Chondrocyte (in vitro differentiated cells): ENCODE measurements around the gene RTN4RL1. TPM values are rescaled to one million over a fixed set of nuclear protein-coding genes. Genes with fewer than 3 reads are reported as not detected.

ENCODE experiments used
- DNase-seq: peaks from one replicate; pipeline ENCODE4 v3.0.0; 2021; ENCODE audit warnings: mixed read lengths, low spot score
- H3K27ac Mint-ChIP-seq: one replicate; pipeline ENCODE4 v1.8.0; 2021; ENCODE audit warnings: mild to moderate bottlenecking, moderate library complexity, mixed read lengths; ENCODE audit not compliant: unreplicated experiment
- H3K27me3 Mint-ChIP-seq: 2 replicates; pipeline ENCODE4 v1.8.0; 2021; ENCODE audit warnings: low read depth, mixed read lengths
- H3K36me3 Mint-ChIP-seq: 2 replicates; pipeline ENCODE4 v1.8.0; 2021; ENCODE audit warnings: low read depth, mixed read lengths
- H3K4me1 Mint-ChIP-seq: 2 replicates; pipeline ENCODE4 v1.8.0; 2021; ENCODE audit warnings: low read depth, mild to moderate bottlenecking, mixed read lengths
- H3K4me3 Mint-ChIP-seq: one replicate; pipeline ENCODE4 v1.8.0; 2021; ENCODE audit warnings: mild to moderate bottlenecking, moderate library complexity, mixed read lengths; ENCODE audit not compliant: unreplicated experiment
- H3K9me3 Mint-ChIP-seq: 2 replicates; pipeline ENCODE4 v1.8.0; 2021; ENCODE audit warnings: low read depth, mixed read lengths
- total RNA-seq: library from RNA; stranded (reverse); gene quantifications from 3 replicates; pipeline ENCODE4 v1.2.1, GENCODE V29; 2021
- TF ChIP-seq, protein P1 (sequence below): fragments of 200-600 bp; sonication (generic); IDR thresholded peaks from 2 replicates; pipeline ENCODE4 v1.5.0; 2021; ENCODE audit warnings: antibody characterized with exemption, mild to moderate bottlenecking, moderate library complexity

The RTN4RL1 gene
- total RNA-seq, 1 donor from 2014 or later, result 0.47 TPM

DNA sequence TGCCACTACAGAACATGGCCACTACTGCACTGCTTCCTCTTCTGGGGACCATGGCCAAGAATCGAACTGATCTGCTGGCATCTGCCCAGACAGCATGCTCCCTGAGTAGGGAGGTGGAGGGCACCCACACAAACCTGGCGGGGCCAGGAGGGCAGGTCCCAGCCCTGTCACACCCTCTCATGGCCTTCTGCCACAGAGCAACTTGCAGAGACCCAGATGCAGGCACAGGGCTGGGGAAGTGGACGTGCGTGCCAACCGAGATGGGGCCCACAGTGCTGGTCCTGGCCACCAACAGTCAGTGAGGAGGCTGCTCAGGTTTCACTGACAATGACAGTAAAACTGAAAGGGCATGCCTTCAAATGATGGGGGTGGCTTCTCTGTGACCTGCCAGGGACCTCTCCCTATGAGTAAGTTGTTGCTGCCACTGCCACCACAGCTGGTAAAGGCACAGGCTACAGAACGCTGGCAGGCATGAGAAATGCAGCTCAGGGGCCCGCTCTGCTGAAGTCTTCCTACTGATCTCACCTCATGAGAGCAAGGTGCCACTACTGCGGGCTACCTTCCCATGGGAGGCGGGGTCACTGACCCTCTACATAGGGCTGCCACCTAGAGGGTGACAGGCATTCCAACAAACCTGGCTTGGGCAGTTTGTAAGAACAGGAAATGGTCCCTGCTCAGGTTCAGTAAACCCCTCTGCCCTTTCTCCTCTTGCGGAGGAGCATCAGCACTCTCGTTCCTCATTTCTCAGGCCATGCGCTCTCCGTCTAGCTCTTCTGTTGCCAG lies 45.3 kb upstream of the RTN4RL1 start:
- H3K4me3 Mint-ChIP-seq, result no peak overlapping the region
- TF ChIP-seq, protein P1, sequence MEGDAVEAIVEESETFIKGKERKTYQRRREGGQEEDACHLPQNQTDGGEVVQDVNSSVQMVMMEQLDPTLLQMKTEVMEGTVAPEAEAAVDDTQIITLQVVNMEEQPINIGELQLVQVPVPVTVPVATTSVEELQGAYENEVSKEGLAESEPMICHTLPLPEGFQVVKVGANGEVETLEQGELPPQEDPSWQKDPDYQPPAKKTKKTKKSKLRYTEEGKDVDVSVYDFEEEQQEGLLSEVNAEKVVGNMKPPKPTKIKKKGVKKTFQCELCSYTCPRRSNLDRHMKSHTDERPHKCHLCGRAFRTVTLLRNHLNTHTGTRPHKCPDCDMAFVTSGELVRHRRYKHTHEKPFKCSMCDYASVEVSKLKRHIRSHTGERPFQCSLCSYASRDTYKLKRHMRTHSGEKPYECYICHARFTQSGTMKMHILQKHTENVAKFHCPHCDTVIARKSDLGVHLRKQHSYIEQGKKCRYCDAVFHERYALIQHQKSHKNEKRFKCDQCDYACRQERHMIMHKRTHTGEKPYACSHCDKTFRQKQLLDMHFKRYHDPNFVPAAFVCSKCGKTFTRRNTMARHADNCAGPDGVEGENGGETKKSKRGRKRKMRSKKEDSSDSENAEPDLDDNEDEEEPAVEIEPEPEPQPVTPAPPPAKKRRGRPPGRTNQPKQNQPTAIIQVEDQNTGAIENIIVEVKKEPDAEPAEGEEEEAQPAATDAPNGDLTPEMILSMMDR, result no peak
- H3K4me1 Mint-ChIP-seq, result peaks cover 61% of the 10 kb centered on the region

DNA sequence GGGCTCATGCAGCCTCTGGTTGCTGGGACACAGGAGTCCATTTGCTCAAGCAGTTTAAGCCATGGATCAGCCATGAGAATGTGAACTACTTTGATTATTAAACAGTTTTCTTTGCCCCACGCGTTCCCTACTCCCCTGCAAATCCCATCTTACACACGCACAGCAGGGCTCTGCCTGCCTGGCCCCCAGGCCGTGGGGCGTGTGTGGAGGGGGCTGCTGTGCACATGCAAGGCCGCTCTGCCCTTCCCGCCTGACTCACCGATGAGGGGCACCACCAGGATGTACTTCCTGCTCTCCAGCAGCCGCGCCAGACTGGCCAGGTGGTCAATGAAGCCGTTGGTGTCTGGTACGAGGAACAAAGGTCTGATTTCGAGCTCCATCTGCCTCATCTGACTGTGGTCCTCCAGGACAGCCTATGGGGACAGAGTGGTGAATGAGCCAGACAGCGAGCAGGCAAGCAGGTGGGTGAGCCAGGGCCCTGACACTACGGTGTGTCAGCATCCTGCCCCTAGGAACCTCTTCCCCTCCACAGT lies 43.5 kb upstream of the RTN4RL1 start:
- Mint-ChIP-seq H3K27ac (peak overlapping the region; percentile 37), H3K27me3 (no peaks in the 10 kb centered on the region), H3K4me3 (no peak overlapping the region), H3K4me1 (peaks cover 76% of the 10 kb centered on the region), H3K9me3 (no peaks in the 10 kb centered on the region), H3K36me3 (peaks cover 15% of the 10 kb centered on the region)
- DNase-seq, result no peak
- TF ChIP-seq, protein P1, result no peak

More for the DNA sequence above, 45.3 kb upstream of the RTN4RL1 start:
- Mint-ChIP-seq H3K9me3 (no peaks in the 10 kb centered on the region), H3K36me3 (peaks cover 8% of the 10 kb centered on the region), H3K27ac (no peak overlapping the region), H3K27me3 (no peaks in the 10 kb centered on the region)
- no peak for DNase-seq

GRCh38 chr17:2068031-2068518 lies 42.9 kb upstream of the RTN4RL1 start:
- Mint-ChIP-seq H3K27ac (peak overlapping the region; percentile 89), H3K4me1 (peaks cover 81% of the 10 kb centered on the region)

DNA sequence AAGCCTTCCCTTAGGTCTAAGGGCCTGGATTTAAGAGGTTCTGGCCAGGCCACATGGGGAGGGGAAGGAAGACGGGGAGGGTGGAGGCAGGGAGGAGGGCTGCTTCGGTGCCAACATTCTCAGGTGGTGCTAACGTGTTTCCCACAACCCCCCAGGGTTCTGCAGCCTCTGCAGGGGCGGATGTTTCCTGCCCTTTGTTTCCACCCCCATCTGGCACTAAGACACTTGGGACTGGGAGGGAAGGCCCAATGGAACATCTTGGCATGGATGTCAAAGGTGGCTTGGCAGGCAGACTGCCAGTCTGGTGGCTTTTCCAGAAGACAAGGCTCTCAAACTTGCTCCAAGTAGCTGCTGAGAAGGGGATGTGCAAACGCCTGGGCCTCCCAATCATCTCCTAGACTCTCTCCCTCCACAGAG lies 42.5 kb upstream of the RTN4RL1 start:
- peak overlapping the region; percentile 89 for H3K27ac Mint-ChIP-seq
- H3K4me3 Mint-ChIP-seq, result no peak overlapping the region
- H3K9me3 Mint-ChIP-seq, result no peaks in the 10 kb centered on the region
- TF ChIP-seq, protein P1, result no peak
- no peaks in the 10 kb centered on the region for H3K27me3 Mint-ChIP-seq
- no peak for DNase-seq
- H3K4me1 Mint-ChIP-seq, result peaks cover 85% of the 10 kb centered on the region
- peaks cover 15% of the 10 kb centered on the region for H3K36me3 Mint-ChIP-seq

More at GRCh38 chr17:2068031-2068518, 42.9 kb upstream of the RTN4RL1 start:
- Mint-ChIP-seq H3K9me3 (no peaks in the 10 kb centered on the region), H3K36me3 (peaks cover 15% of the 10 kb centered on the region), H3K4me3 (no peak overlapping the region), H3K27me3 (no peaks in the 10 kb centered on the region)
- no peak for DNase-seq
- TF ChIP-seq, protein P1, result peak; percentile 13

DNA sequence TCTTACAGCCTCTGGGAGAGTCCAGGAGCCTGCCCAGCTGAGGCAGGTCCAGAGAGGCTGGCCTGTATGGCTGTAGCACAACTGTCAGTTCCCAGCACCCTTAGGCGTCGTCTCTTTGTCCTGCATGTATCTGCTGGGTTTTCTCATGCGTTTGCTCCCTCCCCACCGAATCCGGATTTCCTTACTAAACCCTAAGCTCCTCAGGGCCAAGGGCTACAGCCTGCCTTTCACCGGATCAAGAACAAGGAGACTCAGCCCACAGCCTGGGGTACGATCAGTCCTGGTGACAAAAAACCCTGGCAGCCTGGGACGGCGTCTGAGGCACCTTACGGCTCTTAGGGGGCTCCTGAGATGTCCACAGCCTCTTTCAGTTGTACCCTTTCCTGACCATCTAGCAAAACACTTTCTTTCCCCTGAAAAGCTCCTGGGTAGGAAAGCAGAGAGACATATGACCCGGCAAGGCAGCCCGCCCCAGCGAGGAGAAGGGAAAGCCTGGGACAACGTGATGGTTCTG lies 42.0 kb upstream of the RTN4RL1 start:
- Mint-ChIP-seq H3K27ac (peak overlapping the region; percentile 89), H3K4me3 (no peak overlapping the region), H3K4me1 (peaks cover 85% of the 10 kb centered on the region), H3K9me3 (no peaks in the 10 kb centered on the region), H3K27me3 (no peaks in the 10 kb centered on the region), H3K36me3 (peaks cover 13% of the 10 kb centered on the region)
- DNase-seq, result no peak
- TF ChIP-seq, protein P1, result no peak
